ENCODE data around the gene NTRK3.

The NTRK3 gene

GRCh38 chr15:88015228-88015860 lies 241.2 kb downstream of the NTRK3 start:
- Histone ChIP-seq H3K27ac (ENCODE audit: low read depth, low read length, severe bottlenecking) (no peak overlapping the region), H3K4me1 (ENCODE audit: control insufficient read depth, insufficient read depth, low read length, poor library complexity, severe bottlenecking) (no peaks in the 10 kb centered on the region), H3K36me3 (ENCODE audit: control insufficient read depth, insufficient read depth, low read length) (no peaks in the 10 kb centered on the region), H3K4me3 (ENCODE audit: extremely low read depth, insufficient read depth, low read length, poor library complexity, severe bottlenecking) (no peak overlapping the region), H3K9me3 (ENCODE audit: control insufficient read depth, low read length) (no peaks in the 10 kb centered on the region)
- 76 to 89% methylated on average over 6 of the region's 9 CpGs for WGBS, 2 experiments (ENCODE audit: insufficient coverage in 2 of 2)

DNA sequence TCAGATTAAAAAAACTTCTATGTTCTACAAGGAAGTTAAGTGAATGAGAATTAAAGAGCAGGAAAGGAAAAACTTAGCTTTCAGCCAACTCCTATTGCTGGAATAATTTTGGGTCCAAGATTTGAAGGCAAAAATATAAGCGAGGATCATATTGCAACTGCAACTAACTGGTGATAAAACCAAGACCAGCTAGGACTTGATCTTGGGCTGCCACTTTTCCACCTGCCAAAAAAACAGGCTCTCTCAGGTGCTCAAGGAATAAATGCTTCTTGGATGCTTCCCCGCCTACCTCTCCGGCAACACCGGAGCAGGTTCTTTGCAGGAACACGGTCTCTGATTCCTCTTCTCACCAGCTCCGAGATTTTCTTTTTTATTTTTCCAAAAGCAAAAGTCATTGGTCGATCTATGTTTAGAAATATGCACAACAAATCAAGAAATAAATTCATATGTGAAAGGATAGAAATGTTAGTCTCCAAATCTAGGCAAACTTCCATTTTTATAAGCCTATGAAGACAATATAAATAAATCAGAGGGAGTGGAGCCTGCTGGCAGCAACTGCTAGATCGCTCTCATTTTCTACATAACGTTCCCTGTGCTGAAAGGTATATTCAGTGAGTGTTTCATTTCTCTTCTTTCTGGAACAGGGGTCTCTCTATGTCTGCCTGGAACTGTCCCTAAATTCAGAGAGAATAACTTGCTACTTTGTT lies 241.9 kb downstream of the NTRK3 start:
- no peaks in the 10 kb centered on the region for H3K36me3 ChIP-seq (ENCODE audit: control insufficient read depth, insufficient read depth, low read length)
- H3K9me3 ChIP-seq (ENCODE audit: control insufficient read depth, low read length): no peaks in the 10 kb centered on the region
- H3K4me3 ChIP-seq (ENCODE audit: extremely low read depth, insufficient read depth, low read length, poor library complexity, severe bottlenecking): no peak overlapping the region
- H3K4me1 ChIP-seq (ENCODE audit: control insufficient read depth, insufficient read depth, low read length, poor library complexity, severe bottlenecking): no peaks in the 10 kb centered on the region
- no peak overlapping the region for H3K27ac ChIP-seq (ENCODE audit: low read depth, low read length, severe bottlenecking)
- 96 to 97% methylated on average over 6 to 8 of the region's 9 CpGs for WGBS, 2 experiments (ENCODE audit: insufficient coverage in 2 of 2)

- Histone ChIP-seq H3K36me3 (ENCODE audit: control insufficient read depth, insufficient read depth, low read length) (no peaks in the 10 kb centered on the region), H3K4me3 (ENCODE audit: extremely low read depth, insufficient read depth, low read length, poor library complexity, severe bottlenecking) (no peak overlapping the region), H3K27ac (ENCODE audit: low read depth, low read length, severe bottlenecking) (no peak overlapping the region), H3K4me1 (ENCODE audit: control insufficient read depth, insufficient read depth, low read length, poor library complexity, severe bottlenecking) (no peaks in the 10 kb centered on the region), H3K9me3 (ENCODE audit: control insufficient read depth, low read length) (no peaks in the 10 kb centered on the region)
- 93 to 100% methylated on average over 3 to 4 of the region's 8 CpGs for WGBS, 2 experiments (ENCODE audit: insufficient coverage in 2 of 2)
Observed at GRCh38 chr15:88013111-88013510, 243.4 kb downstream of the NTRK3 start.

- Histone ChIP-seq H3K4me3 (ENCODE audit: extremely low read depth, insufficient read depth, low read length, poor library complexity, severe bottlenecking) (no peak overlapping the region), H3K36me3 (ENCODE audit: control insufficient read depth, insufficient read depth, low read length) (no peaks in the 10 kb centered on the region), H3K27ac (ENCODE audit: low read depth, low read length, severe bottlenecking) (no peak overlapping the region), H3K4me1 (ENCODE audit: control insufficient read depth, insufficient read depth, low read length, poor library complexity, severe bottlenecking) (no peaks in the 10 kb centered on the region), H3K9me3 (ENCODE audit: control insufficient read depth, low read length) (no peaks in the 10 kb centered on the region)
- 78 to 100% methylated on average over 2 to 4 of the region's 7 CpGs for WGBS, 2 experiments (ENCODE audit: insufficient coverage in 2 of 2)
Observed at GRCh38 chr15:88012688-88013087, 243.9 kb downstream of the NTRK3 start.

GRCh38 chr15:88012233-88012632 lies 244.3 kb downstream of the NTRK3 start:
- Histone ChIP-seq H3K4me1 (ENCODE audit: control insufficient read depth, insufficient read depth, low read length, poor library complexity, severe bottlenecking) (no peaks in the 10 kb centered on the region), H3K36me3 (ENCODE audit: control insufficient read depth, insufficient read depth, low read length) (no peaks in the 10 kb centered on the region), H3K4me3 (ENCODE audit: extremely low read depth, insufficient read depth, low read length, poor library complexity, severe bottlenecking) (no peak overlapping the region), H3K9me3 (ENCODE audit: control insufficient read depth, low read length) (no peaks in the 10 kb centered on the region), H3K27ac (ENCODE audit: low read depth, low read length, severe bottlenecking) (no peak overlapping the region)
- WGBS, 2 experiments (ENCODE audit: insufficient coverage in 2 of 2): 100% methylated on average over 2 of the region's 4 CpGs

DNA sequence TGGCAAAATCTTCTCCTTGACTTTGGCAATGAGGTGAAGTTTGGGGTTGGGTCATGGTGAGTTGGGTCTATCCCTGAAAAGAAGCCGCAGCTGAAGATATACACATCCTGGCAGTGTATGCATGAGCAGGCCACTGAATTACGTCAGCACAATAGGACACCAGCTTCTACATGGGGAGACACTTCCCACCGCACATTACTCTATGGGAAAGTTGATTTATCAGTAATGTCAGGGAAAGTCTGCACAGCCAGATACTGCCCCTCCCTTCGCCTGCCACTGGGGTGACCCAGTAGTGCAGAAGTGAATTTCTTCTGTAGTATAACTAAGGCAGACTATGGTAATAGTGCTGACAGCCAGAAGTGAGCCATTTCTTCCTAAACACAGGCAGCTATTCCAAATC lies 245.0 kb downstream of the NTRK3 start:
- 87 to 93% methylated on average over 3 of the region's 4 CpGs for WGBS, 2 experiments (ENCODE audit: insufficient coverage in 2 of 2)
- Histone ChIP-seq H3K27ac (ENCODE audit: low read depth, low read length, severe bottlenecking) (no peak overlapping the region), H3K4me1 (ENCODE audit: control insufficient read depth, insufficient read depth, low read length, poor library complexity, severe bottlenecking) (no peaks in the 10 kb centered on the region), H3K36me3 (ENCODE audit: control insufficient read depth, insufficient read depth, low read length) (no peaks in the 10 kb centered on the region), H3K4me3 (ENCODE audit: extremely low read depth, insufficient read depth, low read length, poor library complexity, severe bottlenecking) (no peak overlapping the region), H3K9me3 (ENCODE audit: control insufficient read depth, low read length) (no peaks in the 10 kb centered on the region)

DNA sequence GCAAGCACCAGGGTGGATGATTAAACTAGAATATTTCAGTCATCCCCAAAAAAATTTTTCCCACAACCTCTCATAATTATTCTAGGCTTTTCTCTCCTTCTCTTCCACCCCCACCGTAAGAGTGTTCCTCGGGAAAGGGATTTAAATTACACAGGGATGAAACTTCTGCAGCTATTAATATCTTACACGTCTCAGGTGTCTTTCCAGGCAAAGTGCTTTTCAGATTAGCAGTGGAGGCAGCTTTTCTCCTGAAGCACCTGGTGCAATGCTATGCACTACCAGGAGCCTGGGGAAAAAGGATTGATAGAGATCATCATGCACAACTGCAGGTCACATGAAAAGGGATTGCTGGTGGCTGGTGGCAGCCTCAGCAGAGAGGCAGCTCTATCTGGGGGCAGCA lies 250.4 kb downstream of the NTRK3 start:
- H3K36me3 ChIP-seq (ENCODE audit: control insufficient read depth, insufficient read depth, low read length): no peaks in the 10 kb centered on the region
- 80 to 100% methylated on average over 2 of the region's 3 CpGs for whole genome bisulfite sequencing, 2 experiments (ENCODE audit: insufficient coverage in 2 of 2)
- no peaks in the 10 kb centered on the region for H3K4me1 ChIP-seq (ENCODE audit: control insufficient read depth, insufficient read depth, low read length, poor library complexity, severe bottlenecking)
- no peak overlapping the region for H3K27ac ChIP-seq (ENCODE audit: low read depth, low read length, severe bottlenecking)
- H3K4me3 ChIP-seq (ENCODE audit: extremely low read depth, insufficient read depth, low read length, poor library complexity, severe bottlenecking): no peak overlapping the region
- no peaks in the 10 kb centered on the region for H3K9me3 ChIP-seq (ENCODE audit: control insufficient read depth, low read length)

DNA sequence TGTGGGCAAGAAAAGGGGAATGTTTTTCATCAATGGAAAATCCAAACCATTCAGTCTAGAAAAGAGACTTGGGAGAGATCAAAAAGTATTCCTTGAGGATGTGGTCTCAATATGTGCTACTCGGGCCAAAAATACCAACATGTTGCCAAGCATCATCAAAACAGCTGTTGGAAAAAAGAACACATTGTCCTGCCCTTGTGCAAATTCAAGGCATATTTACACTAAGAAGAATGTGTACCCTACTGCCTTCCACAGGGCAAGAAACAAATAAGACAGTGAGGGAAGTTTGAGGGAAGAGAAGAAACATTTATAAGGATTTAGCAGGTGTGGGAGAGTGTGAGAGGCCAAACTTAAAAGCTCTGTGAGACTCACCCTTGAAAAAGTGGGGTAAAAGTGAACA lies 252.1 kb downstream of the NTRK3 start:
- Histone ChIP-seq H3K9me3 (ENCODE audit: control insufficient read depth, low read length) (no peaks in the 10 kb centered on the region), H3K27ac (ENCODE audit: low read depth, low read length, severe bottlenecking) (no peak overlapping the region), H3K4me1 (ENCODE audit: control insufficient read depth, insufficient read depth, low read length, poor library complexity, severe bottlenecking) (no peaks in the 10 kb centered on the region), H3K4me3 (ENCODE audit: extremely low read depth, insufficient read depth, low read length, poor library complexity, severe bottlenecking) (no peak overlapping the region), H3K36me3 (ENCODE audit: control insufficient read depth, insufficient read depth, low read length) (no peaks in the 10 kb centered on the region)
- WGBS, 2 experiments (ENCODE audit: insufficient coverage in 2 of 2): 100% methylated on average over 1 of the region's 1 CpG; no CpG with 5 or more reads in 1 of the 2 experiments

GRCh38 chr15:88003541-88004327 lies 252.8 kb downstream of the NTRK3 start:
- H3K36me3 ChIP-seq (ENCODE audit: control insufficient read depth, insufficient read depth, low read length): no peaks in the 10 kb centered on the region
- H3K4me3 ChIP-seq (ENCODE audit: extremely low read depth, insufficient read depth, low read length, poor library complexity, severe bottlenecking): no peak overlapping the region
- H3K27ac ChIP-seq (ENCODE audit: low read depth, low read length, severe bottlenecking): no peak overlapping the region
- WGBS, 2 experiments (ENCODE audit: insufficient coverage in 2 of 2): 57 to 100% methylated on average over 1 of the region's 2 CpGs
- no peaks in the 10 kb centered on the region for H3K4me1 ChIP-seq (ENCODE audit: control insufficient read depth, insufficient read depth, low read length, poor library complexity, severe bottlenecking)
- H3K9me3 ChIP-seq (ENCODE audit: control insufficient read depth, low read length): no peaks in the 10 kb centered on the region

DNA sequence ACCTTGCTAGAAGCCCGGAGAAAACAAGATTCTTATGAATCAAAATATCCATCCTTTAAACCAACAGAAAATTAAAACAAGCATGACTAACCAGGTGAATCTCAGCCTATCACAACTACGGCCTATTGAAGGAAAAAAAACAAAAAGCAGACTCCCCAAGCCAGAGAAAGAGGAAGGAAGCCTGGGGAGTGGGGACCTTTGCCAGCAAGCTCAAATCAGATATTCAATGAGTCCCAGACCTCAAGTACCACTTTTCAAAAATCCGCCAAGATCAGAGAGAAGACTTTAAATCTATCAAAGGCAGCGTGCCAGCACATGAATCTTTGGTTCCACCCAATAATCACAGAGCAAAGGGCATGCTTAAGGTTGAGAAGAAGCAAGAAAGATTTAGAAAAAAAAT lies 253.8 kb downstream of the NTRK3 start:
- no peaks in the 10 kb centered on the region for H3K4me1 ChIP-seq (ENCODE audit: control insufficient read depth, insufficient read depth, low read length, poor library complexity, severe bottlenecking)
- 80 to 83% methylated on average over 1 of the region's 4 CpGs for WGBS, 2 experiments (ENCODE audit: insufficient coverage in 2 of 2)
- no peak overlapping the region for H3K27ac ChIP-seq (ENCODE audit: low read depth, low read length, severe bottlenecking)
- H3K36me3 ChIP-seq (ENCODE audit: control insufficient read depth, insufficient read depth, low read length): no peaks in the 10 kb centered on the region
- no peak overlapping the region for H3K4me3 ChIP-seq (ENCODE audit: extremely low read depth, insufficient read depth, low read length, poor library complexity, severe bottlenecking)
- no peaks in the 10 kb centered on the region for H3K9me3 ChIP-seq (ENCODE audit: control insufficient read depth, low read length)

GRCh38 chr15:87998630-87999029 lies 257.9 kb downstream of the NTRK3 start:
- no peaks in the 10 kb centered on the region for H3K9me3 ChIP-seq (ENCODE audit: control insufficient read depth, low read length)
- H3K27ac ChIP-seq (ENCODE audit: low read depth, low read length, severe bottlenecking): no peak overlapping the region
- H3K36me3 ChIP-seq (ENCODE audit: control insufficient read depth, insufficient read depth, low read length): no peaks in the 10 kb centered on the region
- no peak overlapping the region for H3K4me3 ChIP-seq (ENCODE audit: extremely low read depth, insufficient read depth, low read length, poor library complexity, severe bottlenecking)
- H3K4me1 ChIP-seq (ENCODE audit: control insufficient read depth, insufficient read depth, low read length, poor library complexity, severe bottlenecking): no peaks in the 10 kb centered on the region

All from mesodermal cell (in vitro differentiated cells).